Measurements from ENCODE around the gene ATP5MC3. TPM values are rescaled to one million over a fixed set of nuclear protein-coding genes. Genes with fewer than 3 reads are reported as not detected.

The ATP5MC3 gene
- polyA plus RNA-seq, 1 donor from 2014 or later: 303 TPM

DNA sequence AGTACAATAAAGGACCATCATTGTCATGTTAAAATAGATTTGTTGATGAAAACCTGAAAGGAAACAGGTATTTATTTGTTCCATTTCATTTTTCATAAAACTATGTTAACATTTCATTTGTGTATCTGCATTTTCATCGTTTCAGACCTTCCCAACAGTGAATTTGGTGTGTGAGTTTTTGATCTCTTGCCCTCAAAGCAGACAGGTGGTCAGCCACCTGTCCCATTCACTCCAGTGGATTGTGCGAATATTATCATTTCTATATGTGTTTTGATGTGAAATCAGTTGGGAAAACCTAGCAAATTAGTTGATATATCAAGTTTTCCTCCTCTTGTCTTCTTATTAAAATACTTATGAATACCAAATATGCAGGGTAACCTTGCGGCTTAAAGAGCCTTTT is 25.4 kb upstream of the ATP5MC3 start:
- Histone ChIP-seq H3K79me2 (replicated peaks; ENCODE audit: insufficient read depth, low read length) (no peaks in the 10 kb centered on the region), H3K27ac (ENCODE audit: low read length) (no peak overlapping the region), H2AFZ (ENCODE audit: low read depth, low read length) (no peak overlapping the region), H3K9me3 (ENCODE audit: low read length) (no peaks in the 10 kb centered on the region), H3K4me3 (ENCODE audit: low read length) (no peak overlapping the region), H3K27me3 (ENCODE audit: insufficient read depth, low read depth, low read length) (no peaks in the 10 kb centered on the region), H4K20me1 (ENCODE audit: insufficient read depth) (no peaks in the 10 kb centered on the region), H3K36me3 (ENCODE audit: insufficient read depth, low read length) (no peaks in the 10 kb centered on the region), H3K9me2 (ENCODE audit: insufficient read depth, low read length) (no peaks in the 10 kb centered on the region), H3K4me2 (ENCODE audit: low read length) (no peak overlapping the region), H3F3A (ENCODE audit: insufficient read depth, low read length, poor library complexity, severe bottlenecking) (no peaks in the 10 kb centered on the region), H3K9ac (ENCODE audit: low read length) (no peak overlapping the region)
- TF ChIP-seq, protein P1, sequence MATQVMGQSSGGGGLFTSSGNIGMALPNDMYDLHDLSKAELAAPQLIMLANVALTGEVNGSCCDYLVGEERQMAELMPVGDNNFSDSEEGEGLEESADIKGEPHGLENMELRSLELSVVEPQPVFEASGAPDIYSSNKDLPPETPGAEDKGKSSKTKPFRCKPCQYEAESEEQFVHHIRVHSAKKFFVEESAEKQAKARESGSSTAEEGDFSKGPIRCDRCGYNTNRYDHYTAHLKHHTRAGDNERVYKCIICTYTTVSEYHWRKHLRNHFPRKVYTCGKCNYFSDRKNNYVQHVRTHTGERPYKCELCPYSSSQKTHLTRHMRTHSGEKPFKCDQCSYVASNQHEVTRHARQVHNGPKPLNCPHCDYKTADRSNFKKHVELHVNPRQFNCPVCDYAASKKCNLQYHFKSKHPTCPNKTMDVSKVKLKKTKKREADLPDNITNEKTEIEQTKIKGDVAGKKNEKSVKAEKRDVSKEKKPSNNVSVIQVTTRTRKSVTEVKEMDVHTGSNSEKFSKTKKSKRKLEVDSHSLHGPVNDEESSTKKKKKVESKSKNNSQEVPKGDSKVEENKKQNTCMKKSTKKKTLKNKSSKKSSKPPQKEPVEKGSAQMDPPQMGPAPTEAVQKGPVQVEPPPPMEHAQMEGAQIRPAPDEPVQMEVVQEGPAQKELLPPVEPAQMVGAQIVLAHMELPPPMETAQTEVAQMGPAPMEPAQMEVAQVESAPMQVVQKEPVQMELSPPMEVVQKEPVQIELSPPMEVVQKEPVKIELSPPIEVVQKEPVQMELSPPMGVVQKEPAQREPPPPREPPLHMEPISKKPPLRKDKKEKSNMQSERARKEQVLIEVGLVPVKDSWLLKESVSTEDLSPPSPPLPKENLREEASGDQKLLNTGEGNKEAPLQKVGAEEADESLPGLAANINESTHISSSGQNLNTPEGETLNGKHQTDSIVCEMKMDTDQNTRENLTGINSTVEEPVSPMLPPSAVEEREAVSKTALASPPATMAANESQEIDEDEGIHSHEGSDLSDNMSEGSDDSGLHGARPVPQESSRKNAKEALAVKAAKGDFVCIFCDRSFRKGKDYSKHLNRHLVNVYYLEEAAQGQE (IDR thresholded peaks at IDR 0.05; ENCODE audit: borderline replicate concordance): no peak
- TF ChIP-seq RAD21 (conservative IDR thresholded peaks at IDR 0.05): no peak
- TF ChIP-seq MXI1 (conservative IDR thresholded peaks at IDR 0.05; ENCODE audit: poor library complexity, severe bottlenecking): no peak
- no peak for TF ChIP-seq EZH2 (IDR thresholded peaks at IDR 0.05; ENCODE audit: borderline replicate concordance, insufficient read depth, low read length, poor library complexity, severe bottlenecking)
- TF ChIP-seq EP300 (conservative IDR thresholded peaks at IDR 0.05; ENCODE audit: poor library complexity, severe bottlenecking): no peak
- TF ChIP-seq, protein P2, sequence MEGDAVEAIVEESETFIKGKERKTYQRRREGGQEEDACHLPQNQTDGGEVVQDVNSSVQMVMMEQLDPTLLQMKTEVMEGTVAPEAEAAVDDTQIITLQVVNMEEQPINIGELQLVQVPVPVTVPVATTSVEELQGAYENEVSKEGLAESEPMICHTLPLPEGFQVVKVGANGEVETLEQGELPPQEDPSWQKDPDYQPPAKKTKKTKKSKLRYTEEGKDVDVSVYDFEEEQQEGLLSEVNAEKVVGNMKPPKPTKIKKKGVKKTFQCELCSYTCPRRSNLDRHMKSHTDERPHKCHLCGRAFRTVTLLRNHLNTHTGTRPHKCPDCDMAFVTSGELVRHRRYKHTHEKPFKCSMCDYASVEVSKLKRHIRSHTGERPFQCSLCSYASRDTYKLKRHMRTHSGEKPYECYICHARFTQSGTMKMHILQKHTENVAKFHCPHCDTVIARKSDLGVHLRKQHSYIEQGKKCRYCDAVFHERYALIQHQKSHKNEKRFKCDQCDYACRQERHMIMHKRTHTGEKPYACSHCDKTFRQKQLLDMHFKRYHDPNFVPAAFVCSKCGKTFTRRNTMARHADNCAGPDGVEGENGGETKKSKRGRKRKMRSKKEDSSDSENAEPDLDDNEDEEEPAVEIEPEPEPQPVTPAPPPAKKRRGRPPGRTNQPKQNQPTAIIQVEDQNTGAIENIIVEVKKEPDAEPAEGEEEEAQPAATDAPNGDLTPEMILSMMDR (IDR thresholded peaks at IDR 0.05; ENCODE audit: poor library complexity, severe bottlenecking): no peak
- TF ChIP-seq SMC3 (conservative IDR thresholded peaks at IDR 0.05; ENCODE audit: poor library complexity): no peak
- no peak for TF ChIP-seq POLR2AphosphoS5 (IDR thresholded peaks at IDR 0.05)
- no peak for TF ChIP-seq TAF1 (IDR thresholded peaks at IDR 0.05; ENCODE audit: low read depth)

DNA sequence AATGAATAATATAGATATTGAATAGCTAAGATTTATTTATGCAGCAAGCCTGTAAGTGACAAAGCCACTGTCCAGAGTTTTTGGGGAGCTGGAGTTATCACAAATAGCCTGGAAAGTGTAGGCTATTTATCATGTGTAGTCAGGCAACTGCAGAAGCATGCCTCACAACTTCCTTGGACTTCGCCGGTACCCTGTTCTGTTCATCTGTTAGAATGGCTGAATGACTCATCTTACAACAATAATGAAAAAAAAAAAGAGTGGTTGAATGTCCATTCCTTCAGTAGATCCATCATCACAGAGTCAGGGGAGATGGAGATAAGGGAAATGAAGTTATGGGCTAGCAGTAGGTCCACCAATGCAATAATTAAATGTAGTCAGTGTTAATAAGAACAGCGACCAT is 24.0 kb upstream of the ATP5MC3 start:
- Histone ChIP-seq H3K4me3 (ENCODE audit: low read length) (no peak overlapping the region), H3K36me3 (ENCODE audit: insufficient read depth, low read length) (no peaks in the 10 kb centered on the region), H3F3A (ENCODE audit: insufficient read depth, low read length, poor library complexity, severe bottlenecking) (no peaks in the 10 kb centered on the region), H2AFZ (ENCODE audit: low read depth, low read length) (no peak overlapping the region), H4K20me1 (ENCODE audit: insufficient read depth) (no peaks in the 10 kb centered on the region), H3K79me2 (replicated peaks; ENCODE audit: insufficient read depth, low read length) (no peaks in the 10 kb centered on the region), H3K27ac (ENCODE audit: low read length) (no peak overlapping the region), H3K4me2 (ENCODE audit: low read length) (no peak overlapping the region), H3K9me3 (ENCODE audit: low read length) (no peaks in the 10 kb centered on the region), H3K27me3 (ENCODE audit: insufficient read depth, low read depth, low read length) (no peaks in the 10 kb centered on the region), H3K9ac (ENCODE audit: low read length) (no peak overlapping the region), H3K9me2 (ENCODE audit: insufficient read depth, low read length) (no peaks in the 10 kb centered on the region)
- no peak for TF ChIP-seq MXI1 (conservative IDR thresholded peaks at IDR 0.05; ENCODE audit: poor library complexity, severe bottlenecking)
- no peak for TF ChIP-seq SMC3 (conservative IDR thresholded peaks at IDR 0.05; ENCODE audit: poor library complexity)
- TF ChIP-seq EZH2 (IDR thresholded peaks at IDR 0.05; ENCODE audit: borderline replicate concordance, insufficient read depth, low read length, poor library complexity, severe bottlenecking): no peak
- TF ChIP-seq, protein P1 (IDR thresholded peaks at IDR 0.05; ENCODE audit: borderline replicate concordance): no peak
